OCI-LY7 (cell line): ENCODE measurements around the gene RNF20.

Experiments
- CTCF ChIP-seq: fragments of 200-600 bp; sonication (generic); conservative IDR thresholded peaks from 2 replicates; pipeline ENCODE4 v1.5.1; 2014; ENCODE audit warnings: mild to moderate bottlenecking, antibody characterized with exemption, low read length, moderate library complexity, mixed read lengths
- EZH2phosphoT487 ChIP-seq: fragments of 200-600 bp; sonication (generic); IDR thresholded peaks from 2 replicates; pipeline ENCODE4 v1.6.1; 2018; ENCODE audit warnings: low read depth, borderline replicate concordance, mild to moderate bottlenecking, mixed run types, antibody characterized with exemption, low read length, moderate library complexity, mixed read lengths

DNA sequence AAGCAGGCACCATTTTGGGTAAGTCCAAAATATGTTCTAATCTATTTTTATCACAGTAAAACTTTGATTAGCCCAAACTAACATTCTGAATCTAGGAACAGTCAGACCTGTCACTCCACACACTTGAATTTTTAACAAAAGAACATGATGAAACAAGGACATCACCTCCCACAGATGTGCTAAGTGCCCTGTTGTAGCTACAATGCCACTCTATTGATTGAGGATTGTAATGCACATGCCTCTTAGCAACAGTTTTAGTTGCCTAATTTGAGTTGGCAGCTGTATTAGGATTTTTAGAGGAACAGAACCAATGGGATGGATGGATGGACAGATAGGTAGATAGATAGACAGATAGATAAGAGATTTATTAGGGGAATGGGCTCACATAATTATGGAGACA lies 20.3 kb upstream of the RNF20 start:
- TF ChIP-seq CTCF (no peak), EZH2phosphoT487 (no peak)
